BJ (cell line): ENCODE measurements around the gene PARL. TPM values are rescaled to one million over a fixed set of nuclear protein-coding genes. Genes with fewer than 3 reads are reported as not detected.

Source experiments
- CTCF ChIA-PET: fragments of 350-600 bp; formaldehyde crosslinking; extraction: SDS; loops from one replicate; lab custom pipeline; 2021; ENCODE audit warnings: antibody characterized with exemption, inconsistent platforms; lab: Yijun Ruan, JAX
- POLR2A ChIA-PET: fragments of 300-600 bp; sonication (Branson Sonifier 250); formaldehyde crosslinking; extraction: SDS; loops from one replicate; lab custom pipeline; 2021; ENCODE audit warnings: antibody characterized with exemption; lab: Charles Lee
- DNase-seq: peaks from one replicate; pipeline ENCODE4 v3.0.0-alpha.2; 2011; ENCODE audit warnings: low read depth
- H3K27me3 ChIP-seq: 2 replicates; pipeline ENCODE4 v1.6.0; 2011; ENCODE audit warnings: low read length; ENCODE audit not compliant: control insufficient read depth, insufficient read depth
- H3K36me3 ChIP-seq: 2 replicates; pipeline ENCODE4 v1.5.1; 2011; ENCODE audit warnings: low read length; ENCODE audit not compliant: control insufficient read depth, insufficient read depth
- H3K4me3 ChIP-seq: 2 replicates; pipeline ENCODE4 v1.5.1; 2011; ENCODE audit warnings: low read depth, mild to moderate bottlenecking, control low read depth, low read length
- CTCF ChIP-seq: IDR thresholded peaks from 2 replicates; pipeline ENCODE4 v1.5.1; 2011; ENCODE audit warnings: low read depth, mild to moderate bottlenecking, control low read depth, inconsistent platforms, low read length, moderate library complexity; ENCODE audit not compliant: insufficient read depth
- polyA plus RNA-seq: library from polyadenylated mRNA; depleted of rRNA; stranded (reverse); fragments of >200 nt; gene quantifications from 2 replicates; pipeline ENCODE4 v1.2.3, GENCODE V29; 2011; rRNA removed
- small RNA-seq: library from RNA; depleted of rRNA; stranded (forward); fragments of <200 nt; gene quantifications from one replicate; pipeline ENCODE3, GENCODE V24; 2012; ENCODE audit warnings: low replicate concordance, low read depth; ENCODE audit not compliant: insufficient read length

The PARL gene
- polyA plus RNA-seq, 1 experiment, result 33.3 TPM

- no peak for TF ChIP-seq CTCF
- H3K4me3 ChIP-seq, result no peak overlapping the region
- CTCF ChIA-PET, result interaction anchor here (0.6 to 1.6 kb wide), 3 partner anchors 10 to 311 kb away, joined by 4 read pairs; no protein-coding TSS in a partner anchor
- peaks cover 12% of the 10 kb centered on the region for H3K36me3 ChIP-seq
- POLR2A ChIA-PET, result no interaction called here
- H3K27me3 ChIP-seq, result no peaks in the 10 kb centered on the region
- no peak for DNase-seq
Measured at GRCh38 chr3:183779896-183780465, 104.7 kb downstream of the PARL start.

Small RNA genes lying within 50 kb of the gene (small RNA-seq; reads per million reads assigned to genes)
- gene MIR4448, result not detected

Other genes starting within 250 kb of the PARL start
- 11.0 and 22.3 TPM in 2 replicates for gene KLHL24, start 249.3 kb downstream of the PARL start, polyA plus RNA-seq
- gene YEATS2, start 187.1 kb downstream of the PARL start, polyA plus RNA-seq, result 34.5 and 35.5 TPM in 2 replicates
- gene MAP6D1, start 59.3 kb downstream of the PARL start, polyA plus RNA-seq, result 3.9 and 5.0 TPM in 2 replicates
- 16.5 and 16.9 TPM in 2 replicates for gene ABCC5, start 133.0 kb upstream of the PARL start, polyA plus RNA-seq
- gene HTR3D, start 146.9 kb upstream of the PARL start, polyA plus RNA-seq, result not detected in 2 replicates
- not detected in 2 replicates for gene HTR3C, start 168.2 kb upstream of the PARL start, polyA plus RNA-seq
- gene HTR3E, start 212.2 kb upstream of the PARL start, polyA plus RNA-seq, result not detected in 2 replicates